ENCODE data around the gene PSPC1.

PSPC1 gene

GRCh38 chr13:19672990-19673389 is 109.8 kb downstream of the PSPC1 start:
- H3K36me3 ChIP-seq (ENCODE audit: low read depth): peaks cover 79% of the 10 kb centered on the region
- DNase-seq (ENCODE audit: low spot score) (no peak), ATAC-seq (ENCODE audit: low read depth) (no peak)
- H3K4me3 ChIP-seq (ENCODE audit: severe bottlenecking): no peak overlapping the region
- TF ChIP-seq CTCF (IDR thresholded peaks at IDR 0.05; ENCODE audit: poor library complexity, severe bottlenecking): no peak
- no peaks in the 10 kb centered on the region for H3K9me3 ChIP-seq (ENCODE audit: severe bottlenecking)
- H3K27ac ChIP-seq (ENCODE audit: poor library complexity, severe bottlenecking): no peak overlapping the region
- no peaks in the 10 kb centered on the region for H3K27me3 ChIP-seq (ENCODE audit: insufficient read depth, poor library complexity, severe bottlenecking)
- peaks cover 8% of the 10 kb centered on the region for H3K4me1 ChIP-seq (ENCODE audit: insufficient read depth, poor library complexity, severe bottlenecking)

GRCh38 chr13:19670147-19670546 is 112.6 kb downstream of the PSPC1 start:
- peaks cover 81% of the 10 kb centered on the region for H3K36me3 ChIP-seq (ENCODE audit: low read depth)
- no peaks in the 10 kb centered on the region for H3K4me1 ChIP-seq (ENCODE audit: insufficient read depth, poor library complexity, severe bottlenecking)
- H3K9me3 ChIP-seq (ENCODE audit: severe bottlenecking): no peaks in the 10 kb centered on the region
- H3K27me3 ChIP-seq (ENCODE audit: insufficient read depth, poor library complexity, severe bottlenecking): no peaks in the 10 kb centered on the region
- ATAC-seq (ENCODE audit: low read depth): no peak
- no peak overlapping the region for H3K27ac ChIP-seq (ENCODE audit: poor library complexity, severe bottlenecking)
- no peak overlapping the region for H3K4me3 ChIP-seq (ENCODE audit: severe bottlenecking)
- no peak for TF ChIP-seq CTCF (IDR thresholded peaks at IDR 0.05; ENCODE audit: poor library complexity, severe bottlenecking)
- DNase-seq (ENCODE audit: low spot score): no peak

- Histone ChIP-seq H3K36me3 (ENCODE audit: low read depth) (peaks cover 75% of the 10 kb centered on the region), H3K4me1 (ENCODE audit: insufficient read depth, poor library complexity, severe bottlenecking) (no peaks in the 10 kb centered on the region), H3K27me3 (ENCODE audit: insufficient read depth, poor library complexity, severe bottlenecking) (no peaks in the 10 kb centered on the region), H3K4me3 (ENCODE audit: severe bottlenecking) (no peak overlapping the region), H3K9me3 (ENCODE audit: severe bottlenecking) (no peaks in the 10 kb centered on the region), H3K27ac (ENCODE audit: poor library complexity, severe bottlenecking) (no peak overlapping the region)
- no peak for DNase-seq (ENCODE audit: low spot score)
- no peak for ATAC-seq (ENCODE audit: low read depth)
- TF ChIP-seq CTCF (IDR thresholded peaks at IDR 0.05; ENCODE audit: poor library complexity, severe bottlenecking): no peak
Measured at GRCh38 chr13:19668778-19669177, 114.0 kb downstream of the PSPC1 start.

GRCh38 chr13:19665427-19665859 is 117.3 kb downstream of the PSPC1 start:
- Histone ChIP-seq H3K27me3 (ENCODE audit: insufficient read depth, poor library complexity, severe bottlenecking) (no peaks in the 10 kb centered on the region), H3K9me3 (ENCODE audit: severe bottlenecking) (no peaks in the 10 kb centered on the region), H3K4me1 (ENCODE audit: insufficient read depth, poor library complexity, severe bottlenecking) (no peaks in the 10 kb centered on the region), H3K27ac (ENCODE audit: poor library complexity, severe bottlenecking) (no peak overlapping the region), H3K36me3 (ENCODE audit: low read depth) (peaks cover 75% of the 10 kb centered on the region), H3K4me3 (ENCODE audit: severe bottlenecking) (no peak overlapping the region)
- no peak for TF ChIP-seq CTCF (IDR thresholded peaks at IDR 0.05; ENCODE audit: poor library complexity, severe bottlenecking)
- no peak for DNase-seq (ENCODE audit: low spot score)
- ATAC-seq (ENCODE audit: low read depth): 0 out of 3 replicates have a peak, but pooled peaks have one; percentile 21

GRCh38 chr13:19664481-19665230 is 118.1 kb downstream of the PSPC1 start:
- DNase-seq (ENCODE audit: low spot score): no peak
- peaks cover 68% of the 10 kb centered on the region for H3K36me3 ChIP-seq (ENCODE audit: low read depth)
- no peak overlapping the region for H3K4me3 ChIP-seq (ENCODE audit: severe bottlenecking)
- H3K27me3 ChIP-seq (ENCODE audit: insufficient read depth, poor library complexity, severe bottlenecking): no peaks in the 10 kb centered on the region
- H3K27ac ChIP-seq (ENCODE audit: poor library complexity, severe bottlenecking): no peak overlapping the region
- no peaks in the 10 kb centered on the region for H3K9me3 ChIP-seq (ENCODE audit: severe bottlenecking)
- no peak for TF ChIP-seq CTCF (IDR thresholded peaks at IDR 0.05; ENCODE audit: poor library complexity, severe bottlenecking)
- no peaks in the 10 kb centered on the region for H3K4me1 ChIP-seq (ENCODE audit: insufficient read depth, poor library complexity, severe bottlenecking)
- no peak for ATAC-seq (ENCODE audit: low read depth)
